Activated naive CD4-positive, alpha-beta T cell treated with Interleukin-2 at 50 U/mL for 16 hours (primary cell): ENCODE results near the gene DNAJC1.

ENCODE experiments used
- DNase-seq: peaks from one replicate; pipeline ENCODE4 v3.0.0-alpha.2; 2020

Gene DNAJC1

DNA sequence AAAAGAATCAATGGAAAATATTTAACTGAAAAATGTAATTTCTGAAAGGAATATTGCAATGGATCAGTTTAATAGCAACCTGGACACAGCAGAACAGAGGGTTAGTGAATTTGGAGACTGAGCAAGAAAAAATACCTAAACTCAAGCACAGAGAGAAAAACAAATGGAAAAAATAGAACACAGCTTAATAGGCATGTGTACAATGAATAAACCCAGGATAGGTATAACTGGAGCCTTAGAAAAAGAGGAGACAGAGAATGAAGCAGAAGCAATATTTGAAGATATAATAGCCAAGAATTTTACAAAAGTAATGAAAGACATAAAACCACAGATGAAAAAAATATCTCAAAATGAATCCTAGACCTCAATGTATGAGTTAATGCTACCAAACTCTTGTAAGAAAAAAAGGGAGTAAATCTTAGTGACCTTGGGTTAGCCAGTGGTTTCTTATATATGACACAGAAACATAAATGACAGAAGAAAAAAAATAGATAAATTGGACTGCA lies 2.9 kb upstream of the DNAJC1 start:
- DNase-seq = no peak

DNA sequence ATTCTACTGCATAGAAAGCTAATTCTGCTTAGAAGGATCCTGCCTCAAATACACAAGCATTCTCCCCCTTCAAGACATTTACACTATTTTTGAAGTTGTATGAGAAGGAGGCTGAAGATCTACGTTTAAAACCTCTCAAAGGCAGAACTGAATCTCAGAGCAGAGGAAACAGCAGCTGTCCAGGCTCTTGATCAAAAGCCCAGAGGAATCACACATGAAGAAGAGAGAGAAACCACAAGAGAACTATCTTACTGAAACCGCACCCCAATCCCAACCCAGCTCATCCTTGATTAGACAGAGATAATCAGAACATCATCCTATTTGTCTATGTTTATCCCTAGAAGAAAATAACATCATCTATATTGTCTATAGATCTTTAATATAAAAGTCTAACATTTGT lies 2.2 kb upstream of the DNAJC1 start:
- DNase-seq = no peak

DNA sequence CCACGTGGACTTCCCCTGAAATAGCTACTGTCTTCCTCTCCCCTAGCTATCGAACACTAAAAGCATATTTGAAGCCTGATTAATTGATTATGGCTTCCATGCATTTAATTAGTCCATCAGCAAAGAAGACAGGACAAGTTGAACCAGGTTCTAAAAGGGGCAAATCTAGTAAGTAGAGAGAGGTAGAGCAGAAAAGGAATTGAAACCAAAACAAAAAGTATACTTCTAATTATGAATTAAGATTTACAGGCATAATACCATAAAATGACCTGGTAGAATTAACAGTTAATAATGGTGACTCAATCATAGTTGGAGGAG lies 393 bp upstream of the DNAJC1 start:
- DNase-seq = no peak

DNA sequence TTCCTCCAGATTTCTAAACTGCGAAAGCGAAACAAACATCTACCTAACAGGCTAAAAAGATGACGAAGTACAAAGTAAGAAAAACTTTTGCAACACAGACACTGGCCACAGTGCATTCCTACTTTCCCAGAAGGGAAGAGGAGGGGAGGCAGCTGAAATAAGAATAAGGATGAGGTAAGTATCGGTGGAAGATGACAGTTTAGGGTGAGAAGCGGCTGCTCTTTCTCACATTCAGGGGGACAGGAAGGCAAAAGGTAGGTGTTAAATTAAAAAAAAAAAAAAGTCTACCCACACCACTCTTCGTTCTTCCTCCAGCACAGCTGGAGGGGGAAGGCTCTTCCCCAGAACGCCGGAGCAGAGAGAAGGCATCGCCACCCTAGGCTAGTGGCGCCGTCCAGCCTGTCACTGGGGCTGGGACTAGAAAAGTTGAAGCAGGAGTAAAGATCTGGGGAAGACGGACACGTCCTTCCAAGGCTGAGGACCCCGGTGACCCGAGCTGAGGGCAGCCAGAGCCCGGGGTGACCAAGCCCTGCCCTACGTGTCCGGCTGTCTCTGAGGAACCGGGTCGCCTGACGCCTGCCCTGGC lies 846 bp downstream of the DNAJC1 start:
- no peak for DNase-seq

DNA sequence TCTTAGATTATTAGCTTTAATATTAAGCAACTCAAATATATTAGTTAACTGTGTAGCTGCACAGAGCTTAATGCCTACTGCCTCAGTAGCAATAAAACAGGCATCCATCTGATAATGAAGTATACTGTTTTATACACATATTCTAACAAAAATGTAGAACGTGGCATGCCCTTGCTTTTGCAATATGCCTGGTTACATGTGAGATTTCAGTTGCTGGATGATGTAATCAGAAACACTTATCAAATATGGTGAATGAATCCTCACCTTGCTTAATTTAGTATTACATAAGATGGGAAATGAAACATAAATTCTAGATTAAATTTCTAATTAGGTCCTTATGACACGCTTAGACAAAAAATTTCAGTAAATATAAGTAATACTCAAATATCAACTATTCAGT lies 8.0 kb downstream of the DNAJC1 start:
- no peak for DNase-seq

DNA sequence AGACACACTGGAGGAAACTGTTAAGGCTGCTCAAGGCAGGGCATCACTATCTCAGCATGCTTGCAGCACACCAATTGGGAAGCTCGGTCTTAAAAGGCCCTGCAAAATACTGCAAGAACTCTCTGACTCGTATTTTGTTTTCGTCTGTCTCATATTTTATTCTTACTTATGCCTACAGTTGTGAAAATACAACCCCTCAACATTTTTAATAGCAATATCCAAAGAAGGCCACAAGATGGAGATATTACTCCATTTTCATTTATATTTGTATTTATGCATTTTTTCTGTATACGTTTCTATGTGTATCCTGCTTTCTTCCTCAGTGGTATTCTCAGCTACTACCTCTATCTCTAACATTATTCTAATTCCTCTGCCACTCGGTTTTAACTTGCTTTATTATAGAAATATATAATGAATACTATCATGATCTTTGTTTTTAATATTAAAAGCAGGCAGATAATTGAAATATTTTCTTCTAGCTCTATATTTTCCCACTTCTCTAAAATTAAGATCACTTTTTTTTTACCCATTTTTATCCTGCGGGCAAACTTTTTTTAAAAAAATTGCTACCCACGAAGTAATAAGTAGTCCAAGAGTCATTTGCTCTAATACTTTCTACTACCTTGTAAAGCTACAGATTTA lies 10.0 kb downstream of the DNAJC1 start:
- no peak for DNase-seq

DNA sequence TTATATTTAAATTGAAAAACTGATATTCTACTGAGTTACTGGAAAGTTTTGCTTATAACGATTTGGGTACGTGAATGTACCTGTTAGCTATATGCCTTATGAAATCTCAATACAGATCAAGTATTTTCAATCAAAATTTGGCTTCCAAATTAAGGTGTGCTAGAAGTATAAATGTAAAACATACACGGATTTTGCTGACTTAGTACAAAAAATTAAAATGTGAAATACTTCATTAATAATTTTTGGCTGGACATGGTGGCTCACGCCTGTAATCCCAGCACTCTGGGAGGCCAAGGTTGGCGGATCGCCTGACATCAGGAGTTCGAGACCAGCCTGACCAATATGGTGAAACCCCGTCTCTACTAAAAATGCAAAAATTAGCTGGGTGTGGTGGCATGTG lies 11.7 kb downstream of the DNAJC1 start:
- no peak for DNase-seq

DNA sequence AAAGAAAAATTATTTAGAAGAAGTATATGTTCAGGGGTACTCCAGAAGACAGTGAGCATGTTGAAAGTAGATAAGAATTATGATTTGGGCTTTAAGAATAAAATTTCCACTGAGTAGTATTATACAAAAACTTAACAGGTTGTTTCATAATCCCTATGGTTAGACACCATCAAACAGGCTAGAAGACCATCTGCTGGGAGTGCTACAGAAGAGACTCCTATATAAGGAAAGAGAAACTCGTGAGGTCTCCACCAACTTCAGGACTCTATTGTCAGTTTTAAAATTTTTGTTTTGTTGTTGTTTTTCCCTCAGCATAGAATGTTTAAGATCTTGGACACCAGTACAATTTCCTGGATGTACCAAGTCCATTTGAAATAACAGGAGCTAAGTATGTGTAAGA lies 13.1 kb downstream of the DNAJC1 start:
- no peak for DNase-seq

DNA sequence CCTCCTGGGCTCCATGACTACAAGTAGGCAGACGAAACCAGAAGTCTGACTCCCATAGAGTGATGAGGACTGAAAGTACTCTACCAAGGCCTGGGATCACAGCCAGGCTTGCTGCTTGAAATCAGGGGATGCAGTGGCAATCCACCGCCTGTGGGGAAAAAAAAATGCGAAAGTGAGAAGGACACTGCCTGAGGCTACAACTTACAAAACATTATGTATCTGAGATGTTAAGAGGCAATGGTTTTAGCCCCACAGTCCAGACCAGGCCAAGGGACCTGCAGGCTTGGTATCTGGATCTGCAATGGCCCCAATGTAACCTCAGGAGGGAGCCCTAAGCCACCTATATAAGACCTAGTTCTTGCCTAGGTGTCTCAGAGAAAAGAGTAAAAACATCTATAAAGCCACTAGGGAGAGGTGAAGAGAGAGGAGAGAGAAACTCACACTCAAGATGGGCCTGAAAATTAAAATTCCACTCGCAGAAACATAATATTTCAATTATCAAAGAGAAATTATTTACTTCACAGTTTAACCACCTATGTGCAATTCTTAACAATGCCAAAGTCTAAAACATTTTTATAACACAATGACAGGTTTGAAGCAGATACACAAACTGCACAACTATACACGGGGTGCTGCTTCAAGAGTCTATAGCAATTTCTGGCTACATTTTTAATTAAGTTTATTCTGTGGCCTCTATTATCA lies 13.9 kb downstream of the DNAJC1 start:
- peak; percentile 20 for DNase-seq

DNA sequence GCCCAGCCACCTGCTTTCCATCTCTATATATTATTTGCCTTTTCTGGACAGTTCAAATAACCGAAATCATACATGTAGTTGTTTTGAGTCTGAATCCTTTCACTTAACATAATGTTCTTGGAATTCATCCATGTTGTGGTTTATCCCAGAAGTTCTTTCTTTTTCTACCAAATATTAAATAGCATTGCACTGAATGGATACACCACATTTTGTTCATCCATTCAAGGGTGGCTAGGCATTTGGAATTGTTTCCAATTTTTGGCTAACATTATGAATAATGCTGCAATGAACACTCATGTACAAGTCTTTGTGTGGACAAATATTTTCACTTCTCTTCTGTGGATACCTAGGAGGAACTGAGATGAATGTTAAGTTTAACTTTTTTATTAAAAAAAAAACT lies 18.0 kb downstream of the DNAJC1 start:
- DNase-seq = no peak

DNA sequence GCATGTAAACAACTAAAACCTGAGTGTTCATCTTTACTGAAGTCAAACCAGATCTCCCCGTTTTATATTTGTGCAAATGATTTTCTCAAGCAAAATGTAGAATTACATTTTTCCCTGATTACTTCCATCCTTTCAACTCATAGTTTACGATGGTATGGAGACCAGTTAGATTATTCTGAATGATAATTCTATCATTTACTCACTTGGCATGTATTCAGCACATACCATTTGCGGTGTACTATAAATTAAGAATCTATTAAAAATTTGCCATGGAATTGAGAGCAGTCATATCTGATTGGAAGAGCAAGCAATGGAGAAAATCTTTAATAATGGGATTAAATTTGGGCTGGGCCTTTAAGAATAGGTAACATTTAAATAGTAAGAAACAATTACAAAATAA lies 22.4 kb downstream of the DNAJC1 start:
- DNase-seq = no peak

DNA sequence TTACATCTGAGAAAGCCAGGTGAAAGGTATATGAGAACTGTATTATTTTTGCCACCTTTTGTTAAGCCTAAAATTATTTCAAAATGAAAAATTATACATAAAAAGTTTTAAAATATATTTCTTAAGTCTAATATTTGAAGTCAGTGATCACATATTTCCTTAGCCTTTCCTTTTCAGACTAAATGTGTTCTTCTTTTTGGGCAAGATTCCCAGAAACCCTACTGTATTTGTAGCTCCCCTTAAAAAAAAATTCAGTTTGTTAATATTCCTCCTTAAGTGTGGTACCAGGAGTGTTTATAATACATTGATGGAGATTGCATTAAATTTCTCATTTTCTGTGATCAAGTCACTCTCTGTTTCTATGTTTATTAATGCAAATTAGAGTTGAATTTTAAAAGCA lies 22.8 kb downstream of the DNAJC1 start:
- DNase-seq = no peak

DNA sequence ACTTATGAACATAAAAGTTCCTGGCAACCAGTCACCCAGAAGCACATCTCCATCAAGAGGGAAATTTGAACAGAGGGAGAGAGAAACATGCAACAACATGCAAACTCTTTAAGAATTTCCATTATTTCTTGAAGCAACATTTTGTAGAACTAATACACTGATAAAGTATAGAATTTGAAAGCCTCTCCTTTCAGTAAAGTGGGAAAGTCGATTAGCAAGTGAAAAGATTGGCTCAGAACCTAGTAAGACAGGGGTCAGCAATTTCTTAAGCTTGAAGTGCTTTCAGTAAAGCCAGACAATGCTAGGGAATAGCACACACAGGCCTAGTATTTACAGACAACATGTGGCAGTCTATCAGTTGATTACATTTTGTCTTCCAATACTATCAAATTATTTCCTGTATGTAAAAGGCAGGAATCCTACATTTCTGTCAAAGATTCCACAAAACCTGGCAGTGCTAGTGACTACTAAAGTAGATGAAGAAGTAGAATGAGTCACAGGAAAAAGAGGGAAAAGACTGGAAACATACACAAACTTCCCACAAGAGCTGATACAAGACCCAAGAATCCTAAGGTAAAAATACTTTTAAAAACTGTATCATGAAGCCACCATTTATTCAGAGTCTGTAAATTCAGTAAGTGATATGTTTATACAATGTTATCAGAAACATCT lies 25.2 kb downstream of the DNAJC1 start:
- no peak for DNase-seq

DNA sequence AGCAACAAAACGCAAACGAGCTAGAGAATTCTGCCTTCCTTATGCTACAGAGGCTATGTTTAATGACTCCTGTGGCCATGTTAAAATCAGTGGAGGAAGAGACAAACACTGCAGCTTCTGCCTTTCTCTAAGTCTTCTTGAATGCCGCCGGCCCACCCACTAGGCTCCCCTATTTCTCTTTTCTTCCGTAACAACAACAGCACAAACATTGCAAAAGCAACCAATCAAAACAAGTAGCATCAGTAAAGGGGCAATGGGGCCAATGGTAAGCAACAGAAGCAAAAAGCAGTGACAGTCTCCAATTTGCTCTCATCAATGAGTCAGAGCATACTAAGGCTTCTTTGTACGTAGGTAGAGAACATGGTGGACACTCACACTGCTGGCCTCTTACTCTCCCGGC lies 26.8 kb downstream of the DNAJC1 start:
- no peak for DNase-seq

DNA sequence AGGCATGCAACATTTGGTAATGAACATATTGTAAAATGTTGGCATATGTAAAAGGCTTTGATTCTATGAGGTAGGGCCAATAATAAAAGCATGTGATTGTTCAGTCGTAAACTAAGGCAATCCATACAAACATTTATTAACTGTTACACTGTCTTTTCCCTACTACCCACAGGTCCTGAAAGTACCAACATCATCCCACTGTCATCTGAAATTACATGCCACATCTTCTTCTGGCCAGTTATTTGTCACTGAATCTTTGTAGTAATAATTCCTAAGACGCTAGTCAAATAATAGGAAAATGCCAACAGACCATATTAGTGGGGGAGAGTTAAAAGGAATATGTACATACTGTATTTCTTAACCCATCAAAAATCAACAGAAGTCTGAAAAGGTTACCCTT lies 27.2 kb downstream of the DNAJC1 start:
- DNase-seq = no peak

DNA sequence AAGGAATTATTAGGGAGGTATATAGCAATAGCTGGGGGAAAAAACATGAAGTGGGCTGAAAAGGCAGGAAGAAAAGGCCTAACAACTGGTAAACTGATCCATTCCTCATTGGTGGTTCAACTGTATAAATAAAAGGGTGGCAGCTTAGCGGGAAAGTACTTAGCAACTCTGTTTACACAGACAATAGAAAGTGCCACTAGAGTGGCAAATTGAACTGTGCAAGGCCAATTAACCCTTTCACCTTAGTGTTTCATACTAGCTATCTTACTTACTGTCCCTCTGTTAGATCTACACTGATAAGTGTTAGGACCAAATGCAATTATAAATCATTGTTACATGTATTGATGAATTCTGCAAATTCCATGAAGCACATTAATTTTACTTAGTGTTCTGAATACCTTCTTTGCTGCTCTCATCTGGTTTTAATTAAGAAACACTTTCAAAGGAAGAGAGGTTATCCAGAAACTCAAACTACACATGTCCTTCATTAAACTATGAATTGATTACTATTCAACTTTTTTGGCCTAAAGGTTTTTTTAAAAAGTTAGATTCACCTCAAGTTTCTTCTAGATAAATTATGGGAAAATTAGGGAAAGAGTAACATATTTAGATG lies 28.0 kb downstream of the DNAJC1 start:
- no peak for DNase-seq

DNA sequence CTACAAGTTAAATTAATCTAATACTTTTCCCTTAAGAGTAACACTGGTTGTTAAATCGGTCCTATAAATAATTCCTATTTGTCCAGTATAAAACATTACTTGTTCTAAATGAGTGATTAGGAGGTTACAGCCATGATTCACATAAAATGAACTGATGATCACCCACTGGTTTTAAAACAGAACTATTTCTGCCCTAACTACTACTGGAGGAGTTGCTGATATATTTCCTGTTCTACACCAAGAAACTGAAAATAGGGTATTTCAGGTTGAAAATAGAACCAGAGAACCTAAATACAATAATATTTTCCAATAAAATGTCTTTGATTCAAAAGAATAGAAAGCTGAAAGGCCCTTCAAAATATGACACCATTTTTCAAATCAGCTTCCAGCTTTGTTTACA lies 30.9 kb downstream of the DNAJC1 start:
- no peak for DNase-seq

DNA sequence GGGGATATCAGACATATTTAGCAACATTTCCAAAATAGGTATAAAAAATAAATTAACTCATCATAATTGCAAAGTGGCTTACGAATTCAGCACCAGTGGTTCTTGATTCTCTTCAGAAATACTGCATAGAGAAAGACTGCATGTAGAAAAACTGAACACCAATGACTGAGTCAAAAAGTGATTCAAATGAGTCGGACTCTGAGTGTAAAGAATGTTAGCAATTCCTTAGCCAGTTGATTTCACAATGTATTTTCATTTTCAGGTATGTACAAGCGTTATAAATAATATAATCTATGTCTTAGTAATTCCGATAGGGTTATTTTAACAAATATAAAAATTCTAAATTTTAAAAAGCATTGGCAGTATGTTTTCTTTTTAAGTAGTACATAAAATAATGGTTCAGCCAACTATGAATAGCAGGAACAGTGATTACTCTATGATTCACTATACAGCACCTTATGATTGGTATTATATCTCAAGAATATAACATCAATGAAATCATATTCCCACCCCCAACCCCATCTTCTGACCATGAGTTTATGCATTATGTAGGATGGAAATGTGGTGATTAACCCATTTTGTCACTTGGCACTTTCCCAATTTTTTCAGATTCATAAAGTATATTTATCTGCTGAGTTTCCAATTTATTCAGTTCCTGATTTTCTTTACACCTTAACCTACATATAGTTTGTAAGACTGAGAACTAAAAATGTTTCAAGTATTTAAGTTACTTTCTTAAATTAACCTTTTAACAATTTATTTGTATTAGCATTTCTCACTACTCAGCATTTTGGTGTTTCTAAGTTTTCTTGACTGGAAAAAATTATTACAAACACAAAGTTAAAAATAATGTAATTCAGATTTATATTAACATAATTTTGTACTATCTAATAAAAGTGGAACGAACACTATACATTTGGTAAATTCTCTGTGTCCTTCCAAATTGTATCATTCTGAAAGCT lies 33.9 kb downstream of the DNAJC1 start:
- no peak for DNase-seq

DNA sequence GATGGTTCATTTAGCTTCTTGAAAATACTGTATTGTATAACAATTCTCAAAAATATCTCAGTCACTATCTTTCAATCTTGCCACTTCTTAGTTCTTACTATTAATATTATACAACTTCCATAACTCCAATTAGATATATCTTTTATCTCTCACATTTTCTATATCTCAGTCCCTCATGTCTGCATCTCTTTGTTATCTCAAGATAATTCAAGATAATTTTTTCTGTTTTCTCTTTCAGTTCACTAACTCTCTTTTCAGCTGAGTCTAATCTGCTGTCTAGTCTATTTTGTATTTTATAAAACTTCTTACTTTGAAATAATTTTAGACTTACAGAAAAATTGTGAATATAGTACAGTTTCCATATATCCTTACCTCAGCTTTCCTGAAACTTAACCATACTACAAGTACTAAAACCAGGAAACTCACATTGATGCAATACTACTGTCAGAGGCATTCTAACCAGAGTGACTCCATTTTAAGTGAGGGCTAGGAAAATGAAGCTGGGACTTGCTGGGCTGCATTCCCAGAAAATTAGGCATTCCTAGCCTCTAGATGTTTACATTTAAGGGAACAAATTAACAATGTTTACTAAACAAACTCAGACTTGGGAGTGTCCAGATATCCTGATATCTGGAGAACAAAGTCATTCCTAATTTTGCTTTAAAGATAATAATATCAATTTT lies 38.4 kb downstream of the DNAJC1 start:
- DNase-seq = no peak

DNA sequence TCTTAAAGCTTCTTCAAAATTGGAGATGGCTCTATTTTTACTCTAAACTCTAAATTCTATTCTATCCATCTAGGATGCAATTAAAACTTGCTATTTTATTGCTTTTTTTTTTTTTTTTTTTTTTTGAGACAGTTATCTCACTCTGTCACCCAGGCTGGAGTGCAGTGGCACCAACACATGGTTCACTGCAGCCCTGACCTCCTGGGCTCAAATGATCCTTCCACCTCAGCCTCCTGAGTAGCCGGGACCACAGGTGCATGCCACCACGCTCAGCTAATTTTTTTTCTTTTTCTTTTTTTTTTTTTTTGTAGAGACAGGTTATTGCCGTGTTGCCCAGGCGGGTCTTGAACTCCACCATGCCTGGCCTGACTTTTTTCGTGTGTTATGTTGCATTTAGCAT lies 41.2 kb downstream of the DNAJC1 start:
- no peak for DNase-seq

DNA sequence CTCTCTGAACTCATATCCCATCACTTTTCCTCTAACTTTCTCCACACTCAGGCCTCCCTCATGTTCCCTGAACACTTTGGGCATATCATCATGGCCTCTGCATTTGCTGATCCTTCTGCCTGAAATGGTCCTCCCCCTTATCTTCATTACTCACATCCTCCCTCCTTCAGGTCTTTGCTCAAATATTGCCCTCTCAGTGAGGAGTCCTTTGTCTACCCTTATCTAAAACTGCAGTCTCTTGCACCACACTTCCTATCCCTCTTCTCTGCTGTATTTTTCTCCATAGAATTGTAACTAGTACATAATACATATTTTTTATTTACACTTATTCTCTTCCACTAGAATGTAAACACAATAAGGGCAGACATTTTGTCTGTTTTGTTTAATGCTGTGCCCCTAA lies 41.7 kb downstream of the DNAJC1 start:
- DNase-seq = no peak

DNA sequence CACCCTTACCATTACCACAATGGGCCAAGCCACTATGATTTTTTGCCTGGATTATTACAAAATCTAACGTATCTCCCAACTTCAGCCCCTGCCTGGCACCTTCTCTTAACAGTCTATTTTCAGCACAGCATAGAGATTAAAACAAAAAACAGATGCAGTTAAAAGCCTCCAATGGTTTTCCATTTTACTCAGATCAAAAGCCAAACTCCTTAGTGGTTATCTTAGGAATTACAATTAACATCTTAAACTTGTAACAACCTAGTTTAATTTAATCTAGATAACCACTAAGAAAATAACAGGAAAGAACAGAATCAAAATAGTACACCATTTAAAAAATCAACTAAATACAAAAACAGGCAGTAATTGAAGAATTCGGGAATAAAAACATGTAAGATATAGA lies 43.5 kb downstream of the DNAJC1 start:
- no peak for DNase-seq
